Uterus (tissue), 4 donors: ENCODE results near the gene TMC5. TPM values are rescaled to one million over a fixed set of nuclear protein-coding genes. Genes with fewer than 3 reads are reported as not detected.

ENCODE experiments used
- DNase-seq, 2 donors: peaks; one replicate each; pipeline ENCODE4 v3.0.0-alpha.2; 2019 to 2020
- H3K27ac ChIP-seq, 2 donors: fragments of 200-600 bp; sonication (generic); 1 replicate in 1 of 2; 2 replicates in 1 of 2; pipeline ENCODE4 v1.5.1; 2016 to 2018
- H3K27me3 ChIP-seq, 2 donors: fragments of 200-600 bp; sonication (generic); one replicate each; pipeline ENCODE4 v1.5.1; 2018 to 2019; ENCODE audit warnings: control low read depth in 1 of 2
- H3K36me3 ChIP-seq, 2 donors: fragments of 200-600 bp; sonication (generic); one replicate each; pipeline ENCODE4 v1.5.1; 2019; ENCODE audit warnings: control low read depth in 1 of 2
- H3K4me1 ChIP-seq, 2 donors: fragments of 200-600 bp; sonication (generic); one replicate each; pipeline ENCODE4 v1.5.1; 2018 to 2019; ENCODE audit warnings: control low read depth in 1 of 2
- H3K4me3 ChIP-seq, 2 donors: fragments of 200-600 bp; sonication (generic); 1 replicate in 1 of 2; 2 replicates in 1 of 2; pipeline ENCODE4 v1.5.1; 2018 to 2019; ENCODE audit warnings: mild to moderate bottlenecking in 1 of 2
- H3K9me3 ChIP-seq, 2 donors: fragments of 200-600 bp; sonication (generic); one replicate each; pipeline ENCODE4 v1.5.1; 2019; ENCODE audit warnings: control low read depth in 1 of 2
- CTCF ChIP-seq, 4 experiments: fragments of 200-600 bp in 2 of 4; fragments of 450-650 bp in 2 of 4; sonication (generic) in 2 of 4; IDR thresholded peaks; one replicate each; pipeline ENCODE4 v1.5.1; 2016 to 2019; ENCODE audit warnings: antibody characterized with exemption in 4 of 4, mild to moderate bottlenecking in 2 of 4, moderate library complexity in 1 of 4
- POLR2A ChIP-seq, 2 donors: fragments of 450-650 bp; IDR thresholded peaks; one replicate each; pipeline ENCODE4 v1.6.1; 2016; ENCODE audit warnings: antibody characterized with exemption in 2 of 2, mild to moderate bottlenecking in 1 of 2, moderate library complexity in 1 of 2
- intact Hi-C: fragments of 100-400 bp; cut with DNase I; formaldehyde crosslinking; loops from one replicate; pipeline ENCODE4 v1.15.1; 2023; ENCODE audit warnings: low total_unique reads
- total RNA-seq, 4 donors: library from RNA; depleted of rRNA in 3 of 4; stranded (reverse); fragments of >200 nt in 3 of 4; gene quantifications; one replicate each; pipeline versions ENCODE4 v1.1.0 to v1.2.4, GENCODE V29; 2014 to 2023
- donor health status: DM: yes; HTN: yes; CAD: no.

Gene TMC5
- total RNA-seq, 4 donors from 2014 or later, result under 0.01 to 2.7 TPM; not detected in 2

GRCh38 chr16:19518388-19518787 lies 100.7 kb downstream of the TMC5 start:
- H3K9me3 ChIP-seq, result no peaks in the 10 kb centered on the region
- H3K27me3 ChIP-seq, result no peaks in the 10 kb centered on the region
- no peak overlapping the region for H3K27ac ChIP-seq
- DNase-seq, result no peak
- peaks cover 0 to 2% of the 10 kb centered on the region in 2 donors for H3K4me1 ChIP-seq
- H3K36me3 ChIP-seq, result no peaks in the 10 kb centered on the region
- intact Hi-C loops, result no loop called here
- TF ChIP-seq POLR2A (IDR thresholded peaks at IDR 0.05) (no peak), CTCF (IDR thresholded peaks at IDR 0.05) (no peak)
- H3K4me3 ChIP-seq, result no peak overlapping the region

DNA sequence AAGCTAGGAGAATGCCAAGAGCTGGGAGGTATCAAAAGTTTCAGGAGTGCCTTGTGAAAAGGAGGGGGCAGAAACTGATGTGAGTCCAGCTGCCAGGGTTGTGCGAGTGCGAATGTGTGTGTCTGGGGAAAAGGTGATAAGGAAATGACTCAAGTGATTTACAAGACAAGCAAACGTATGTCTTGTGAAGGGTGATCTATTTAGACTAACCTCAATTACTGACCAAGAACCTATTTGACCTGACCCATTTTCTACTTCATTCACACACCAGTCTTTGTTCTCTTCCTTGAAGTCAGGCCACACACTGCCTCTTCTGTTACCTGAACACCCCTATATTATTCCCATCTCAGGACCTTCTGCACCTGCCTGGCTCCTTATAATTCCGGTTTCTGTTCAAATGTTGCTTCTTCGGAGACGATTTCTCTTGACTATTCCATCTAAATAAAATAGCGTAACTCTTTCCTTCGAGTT lies 103.2 kb downstream of the TMC5 start:
- no peak for DNase-seq
- Histone ChIP-seq H3K9me3 (no peaks in the 10 kb centered on the region), H3K4me3 (peak overlapping the region; percentile 90 to 93), H3K27ac (peak overlapping the region; percentile 83 to 95), H3K4me1 (peaks cover 0 to 3% of the 10 kb centered on the region in 2 donors), H3K27me3 (no peaks in the 10 kb centered on the region), H3K36me3 (no peaks in the 10 kb centered on the region)
- TF ChIP-seq CTCF (IDR thresholded peaks at IDR 0.05) (no peak), POLR2A (IDR thresholded peaks at IDR 0.05) (no peak)
- intact Hi-C loops, result no loop called here

DNA sequence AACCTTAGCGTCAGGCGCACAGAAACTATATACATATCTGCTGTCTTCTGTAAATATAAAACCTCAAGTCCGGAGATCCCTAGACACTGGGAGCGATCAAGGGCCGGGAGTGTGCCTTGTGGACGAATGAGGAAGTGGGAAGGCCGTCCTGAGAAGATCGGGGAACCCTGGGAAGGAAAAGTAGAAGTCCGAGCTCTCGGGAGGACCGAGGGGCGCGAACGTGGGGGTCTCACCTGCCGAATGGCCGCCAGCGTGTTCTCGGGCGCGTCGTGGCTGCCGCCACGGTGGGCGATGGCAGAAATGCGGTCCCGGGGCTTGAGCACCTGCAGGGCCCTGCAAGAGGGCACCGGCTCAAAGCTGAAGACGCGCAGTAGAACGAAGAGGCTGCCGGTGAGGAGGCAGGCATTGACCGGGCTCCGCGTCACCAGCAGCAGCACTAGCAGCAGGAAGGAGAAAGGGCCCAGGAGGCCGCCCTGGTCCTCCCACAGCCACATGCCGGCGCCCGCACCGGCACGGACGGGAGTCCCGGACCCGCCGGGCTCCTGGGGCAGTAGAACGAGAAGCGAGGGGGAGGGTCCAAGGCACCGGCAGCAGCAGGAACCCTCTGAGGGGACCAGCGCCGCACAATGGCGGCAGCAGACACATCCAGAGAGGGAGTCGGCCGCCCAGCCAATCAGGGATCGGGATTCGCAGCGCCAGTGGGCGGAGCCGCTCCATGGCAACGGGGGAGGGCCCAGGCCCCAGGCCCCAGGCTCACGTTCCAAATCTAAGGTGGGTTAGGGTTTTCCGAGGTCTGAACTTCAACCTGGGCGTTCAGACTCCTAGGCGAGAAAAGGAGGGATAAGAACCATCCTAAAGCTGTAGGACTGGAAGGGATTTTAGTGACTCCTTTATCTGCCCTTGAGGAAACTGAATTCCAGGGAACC lies 104.1 kb downstream of the TMC5 start, which contains the start of gene GDE1:
Gene GDE1, minus strand, starts transcription at position 628 of the 926 bp plus-strand sequence. Its CDS starts 134 bp downstream, at position 494.
- H3K36me3 ChIP-seq, result no peaks in the 10 kb centered on the region
- peak within 1 kb of the TSS; percentile 90 to 93 for H3K4me3 ChIP-seq
- peak; percentile 95 for DNase-seq
- no peaks in the 10 kb centered on the region for H3K27me3 ChIP-seq
- peaks cover 0 to 3% of the 10 kb centered on the region in 2 donors for H3K4me1 ChIP-seq
- intact Hi-C loops, result no loop called here
- peak; percentile 90 to 93 for TF ChIP-seq POLR2A (IDR thresholded peaks at IDR 0.05)
- peak; percentile 29 to 36 (median 31) for TF ChIP-seq CTCF (IDR thresholded peaks at IDR 0.05)
- H3K27ac ChIP-seq, result peak within 1 kb of the TSS; percentile 83 to 95
- H3K9me3 ChIP-seq, result no peaks in the 10 kb centered on the region

- intact Hi-C loops, result no loop called here
- peaks cover 0 to 3% of the 10 kb centered on the region in 2 donors for H3K4me1 ChIP-seq
- H3K9me3 ChIP-seq, result no peaks in the 10 kb centered on the region
- TF ChIP-seq CTCF (IDR thresholded peaks at IDR 0.05) (no peak), POLR2A (IDR thresholded peaks at IDR 0.05) (no peak)
- no peaks in the 10 kb centered on the region for H3K36me3 ChIP-seq
- no peak for DNase-seq
- peak overlapping the region in 1 of 2 donors; percentile 90 for H3K4me3 ChIP-seq
- H3K27me3 ChIP-seq, result no peaks in the 10 kb centered on the region
- H3K27ac ChIP-seq, result peak overlapping the region; percentile 83 to 95
These were observed 104.7 kb downstream of the TMC5 start for GRCh38 chr16:19522397-19522732.

DNA sequence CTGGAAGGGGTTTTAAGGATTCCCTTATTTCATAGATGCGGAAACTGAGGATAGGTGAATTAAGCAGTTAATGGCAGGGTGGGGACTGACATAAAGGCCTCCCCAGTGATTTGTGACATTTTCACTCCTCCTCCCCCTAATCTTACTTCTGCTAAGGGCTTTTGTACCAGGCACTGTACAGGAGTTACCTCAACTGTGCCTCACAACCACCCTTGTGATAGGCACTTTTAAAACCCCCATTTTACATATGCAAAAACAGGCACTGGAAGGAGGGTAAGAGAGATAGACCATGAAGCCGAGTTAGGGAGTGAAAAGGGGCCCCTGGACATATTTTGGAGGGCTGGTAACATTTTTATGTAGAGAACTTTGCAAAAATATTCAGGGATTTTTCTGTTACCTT lies 105.1 kb downstream of the TMC5 start:
- intact Hi-C loops, result no loop called here
- Histone ChIP-seq H3K9me3 (no peaks in the 10 kb centered on the region), H3K27me3 (no peaks in the 10 kb centered on the region), H3K4me1 (peaks cover 0 to 3% of the 10 kb centered on the region in 2 donors), H3K4me3 (no peak overlapping the region), H3K36me3 (no peaks in the 10 kb centered on the region), H3K27ac (no peak overlapping the region)
- TF ChIP-seq POLR2A (IDR thresholded peaks at IDR 0.05) (no peak), CTCF (IDR thresholded peaks at IDR 0.05) (no peak)
- DNase-seq, result no peak
